NCI-H526 (cell line): ENCODE measurements around the gene CYP4V2.

ENCODE experiments used
- DNase-seq, 2 experiments: peaks; one replicate each; lab custom pipeline; 2025; lab: John Stamatoyannopoulos, UW

The CYP4V2 gene

GRCh38 chr4:186191200-186192065 lies at the start of gene CYP4V2:
Gene CYP4V2, plus strand, starts transcription at chr4:186191567. Its CDS starts 257 bp downstream, at chr4:186191824.
- DNase-seq, result peak; percentile 23 to 83

- peak in 1 of 2 experiments; percentile 64 for DNase-seq
These were observed 47.0 kb upstream of the CYP4V2 start for GRCh38 chr4:186144198-186144945.

- DNase-seq, result peak; percentile 33 to 58
These were observed 46.3 kb upstream of the CYP4V2 start for GRCh38 chr4:186144946-186145569.

- DNase-seq, result no peak
These were observed 44.9 kb upstream of the CYP4V2 start for GRCh38 chr4:186146458-186146857.

GRCh38 chr4:186148336-186148975 lies 42.9 kb upstream of the CYP4V2 start:
- DNase-seq, result no peak

GRCh38 chr4:186149872-186150271 lies 41.5 kb upstream of the CYP4V2 start:
- no peak for DNase-seq

- no peak for DNase-seq
These were observed 40.4 kb upstream of the CYP4V2 start for GRCh38 chr4:186150926-186151325.

GRCh38 chr4:186151499-186151898 lies 39.9 kb upstream of the CYP4V2 start:
- DNase-seq, result no peak

GRCh38 chr4:186158021-186158813 lies 33.1 kb upstream of the CYP4V2 start:
- DNase-seq, result no peak

GRCh38 chr4:186158966-186159365 lies 32.4 kb upstream of the CYP4V2 start:
- DNase-seq, result no peak

- DNase-seq, result no peak
These were observed 31.8 kb upstream of the CYP4V2 start for GRCh38 chr4:186159613-186160012.

- peak in 1 of 2 experiments; percentile 0 for DNase-seq
These were observed 30.2 kb upstream of the CYP4V2 start for GRCh38 chr4:186161138-186161537.

- no peak for DNase-seq
These were observed 24.4 kb upstream of the CYP4V2 start for GRCh38 chr4:186166852-186167512.

- no peak for DNase-seq
These were observed 23.8 kb upstream of the CYP4V2 start for GRCh38 chr4:186167605-186168004.

- DNase-seq, result no peak
These were observed 22.6 kb upstream of the CYP4V2 start for GRCh38 chr4:186168750-186169149.

- DNase-seq, result no peak
These were observed 21.9 kb upstream of the CYP4V2 start for GRCh38 chr4:186169333-186169944.

GRCh38 chr4:186169945-186170802 lies 21.2 kb upstream of the CYP4V2 start:
- no peak for DNase-seq

GRCh38 chr4:186170966-186171365 lies 20.4 kb upstream of the CYP4V2 start:
- DNase-seq, result no peak

- DNase-seq, result no peak
These were observed 18.8 kb upstream of the CYP4V2 start for GRCh38 chr4:186172546-186172945.
